HL-60 (cell line): ENCODE results near the gene ADAMTS12.

Experiments
- CTCF ChIP-seq: IDR thresholded peaks from one replicate; pipeline ENCODE4 v1.5.1; 2011; ENCODE audit warnings: low read length, control low read depth, inconsistent platforms; ENCODE audit not compliant: insufficient read depth
- REST ChIP-seq: IDR thresholded peaks from 2 replicates; pipeline ENCODE4 v1.6.1; 2012; ENCODE audit warnings: low read depth; ENCODE audit not compliant: insufficient replicate concordance

GRCh38 chr5:33894566-33894965 is 2.8 kb upstream of the ADAMTS12 start:
- no peak for TF ChIP-seq CTCF
- TF ChIP-seq REST: no peak
